Thymus (tissue), 11 donors: Measurements from ENCODE around the gene KCNJ6. TPM values are rescaled to one million over a fixed set of nuclear protein-coding genes. Genes with fewer than 3 reads are reported as not detected.

Experiments
- DNase-seq, 9 donors: peaks; one replicate each; pipeline ENCODE4 v3.0.0-alpha.2; 2013; ENCODE audit warnings: low spot score in 9 of 9, low read depth in 6 of 9, missing footprints in 1 of 9
- H3K27ac ChIP-seq, 2 donors: one replicate each; pipeline ENCODE4 v1.5.1; 2013; ENCODE audit warnings: control low read depth in 1 of 2, low read depth in 1 of 2, low read length in 1 of 2, mild to moderate bottlenecking in 1 of 2, moderate library complexity in 1 of 2
- H3K27me3 ChIP-seq, 2 donors: one replicate each; pipeline ENCODE4 v1.5.1; 2013; ENCODE audit warnings: low read length in 1 of 2; ENCODE audit not compliant: control insufficient read depth in 2 of 2, insufficient read depth in 1 of 2
- H3K36me3 ChIP-seq, 2 donors: one replicate each; pipeline ENCODE4 v1.5.1; 2013; ENCODE audit warnings: low read length in 1 of 2, mild to moderate bottlenecking in 1 of 2, moderate library complexity in 1 of 2; ENCODE audit not compliant: control insufficient read depth in 2 of 2, insufficient read depth in 2 of 2
- H3K4me1 ChIP-seq, 2 donors: one replicate each; pipeline ENCODE4 v1.5.1; 2013; ENCODE audit warnings: low read length in 2 of 2; ENCODE audit not compliant: control insufficient read depth in 2 of 2, insufficient read depth in 2 of 2
- H3K4me3 ChIP-seq, 2 donors: one replicate each; pipeline ENCODE4 v1.5.1; 2013; ENCODE audit warnings: low read length in 2 of 2, control low read depth in 1 of 2, mild to moderate bottlenecking in 1 of 2
- H3K9me3 ChIP-seq, 2 donors: one replicate each; pipeline ENCODE4 v1.5.1; 2013; ENCODE audit warnings: low read length in 1 of 2, mild to moderate bottlenecking in 1 of 2; ENCODE audit not compliant: control insufficient read depth in 2 of 2, insufficient read depth in 1 of 2
- WGBS: extraction: QIAGEN DNeasy Blood & Tissue Kit; methylation state at CpG from one replicate; pipeline ENCODE4 v1.1.7; 2013; 5-methylcytosine and 5-hydroxymethylcytosine counted together
- polyA plus RNA-seq: library from polyadenylated mRNA; stranded (reverse); fragments of 200-250 nt; gene quantifications from one replicate; pipeline ENCODE4 v1.2.3, GENCODE V29; 2013
- total RNA-seq: library from RNA; stranded (reverse); fragments of 120-200 nt; gene quantifications from one replicate; pipeline ENCODE4 v1.2.4, GENCODE V29; 2013
- donor health status: healthy.

KCNJ6 gene
- total and polyA plus RNA-seq, 2 donors, result under 0.01 to 0.02 TPM

- WGBS, result 95% methylated on average over 3 of the region's 3 CpGs
- Histone ChIP-seq H3K36me3 (no peaks in the 10 kb centered on the region), H3K4me1 (no peaks in the 10 kb centered on the region)
Observed at GRCh38 chr21:37623689-37624088, 292.6 kb downstream of the KCNJ6 start.

GRCh38 chr21:37623183-37623582 is 293.1 kb downstream of the KCNJ6 start:
- H3K27ac ChIP-seq, result no peak overlapping the region

More at GRCh38 chr21:37623689-37624088, 292.6 kb downstream of the KCNJ6 start:
- Histone ChIP-seq H3K27me3 (no peaks in the 10 kb centered on the region), H3K9me3 (no peaks in the 10 kb centered on the region), H3K27ac (no peak overlapping the region), H3K4me3 (no peak overlapping the region)
- no peak for DNase-seq

GRCh38 chr21:37622755-37623154 is 293.5 kb downstream of the KCNJ6 start:
- no peak overlapping the region for H3K27ac ChIP-seq
- 96% methylated on average over 8 of the region's 8 CpGs for WGBS
- no peak for DNase-seq
- H3K27me3 ChIP-seq, result no peaks in the 10 kb centered on the region
- no peak overlapping the region for H3K4me3 ChIP-seq
- no peaks in the 10 kb centered on the region for H3K9me3 ChIP-seq
- no peaks in the 10 kb centered on the region for H3K4me1 ChIP-seq
- no peaks in the 10 kb centered on the region for H3K36me3 ChIP-seq

More at GRCh38 chr21:37623183-37623582, 293.1 kb downstream of the KCNJ6 start:
- Histone ChIP-seq H3K36me3 (no peaks in the 10 kb centered on the region), H3K4me3 (no peak overlapping the region), H3K9me3 (no peaks in the 10 kb centered on the region), H3K27me3 (no peaks in the 10 kb centered on the region), H3K4me1 (no peaks in the 10 kb centered on the region)
- no peak for DNase-seq
- 95% methylated on average over 3 of the region's 3 CpGs for WGBS

DNA sequence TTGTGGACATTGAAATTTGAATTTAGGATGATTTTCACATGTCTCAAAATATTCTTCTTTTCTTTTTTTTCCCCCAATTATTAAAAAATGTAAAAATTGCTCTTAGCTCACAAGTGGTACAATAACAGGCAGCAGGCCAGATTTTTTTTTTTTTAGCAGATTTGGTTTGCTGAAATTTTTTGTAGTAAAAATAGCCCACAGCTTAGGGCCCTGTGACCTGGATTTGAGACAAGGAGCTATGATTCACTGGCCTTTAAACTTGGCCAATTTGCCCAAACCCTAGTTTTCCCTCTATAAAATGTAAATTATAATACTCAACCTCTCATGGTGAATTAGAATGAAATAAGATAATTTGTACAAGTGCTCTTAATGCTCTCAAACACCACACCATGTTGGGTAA is 295.9 kb downstream of the KCNJ6 start:
- H3K27me3 ChIP-seq, result no peaks in the 10 kb centered on the region
- H3K4me3 ChIP-seq, result no peak overlapping the region
- H3K4me1 ChIP-seq, result no peaks in the 10 kb centered on the region
- H3K9me3 ChIP-seq, result no peaks in the 10 kb centered on the region
- H3K36me3 ChIP-seq, result no peaks in the 10 kb centered on the region
- DNase-seq, result no peak
- no peak overlapping the region for H3K27ac ChIP-seq

DNA sequence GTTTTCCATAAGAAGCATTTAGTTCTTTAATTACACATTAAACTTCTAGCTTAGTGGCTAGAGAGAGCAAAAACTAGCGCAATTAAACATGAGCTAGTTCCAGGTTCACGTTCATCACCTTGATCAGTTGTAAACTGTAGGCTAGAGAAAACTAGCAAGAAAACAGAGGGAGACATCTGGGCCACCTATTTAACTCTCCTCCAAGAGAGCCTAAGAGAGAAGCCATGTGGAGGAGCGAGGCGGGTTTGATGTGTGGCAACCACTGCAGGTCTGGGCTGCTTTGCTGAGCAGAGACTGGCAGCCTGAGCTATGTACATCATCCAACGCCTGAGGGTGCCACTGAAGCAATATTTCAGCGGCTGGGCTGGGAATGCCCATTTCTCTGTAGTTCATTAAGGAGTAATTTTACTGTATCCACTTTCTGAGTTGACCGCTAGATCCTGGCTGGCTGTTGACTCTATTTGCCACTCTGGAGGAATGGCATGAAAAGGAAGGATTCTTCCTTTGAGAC is 296.7 kb downstream of the KCNJ6 start:
- Histone ChIP-seq H3K27me3 (no peaks in the 10 kb centered on the region), H3K4me3 (no peak overlapping the region), H3K36me3 (no peaks in the 10 kb centered on the region), H3K9me3 (no peaks in the 10 kb centered on the region), H3K4me1 (no peaks in the 10 kb centered on the region), H3K27ac (no peak overlapping the region)
- no peak for DNase-seq
- WGBS, result 89% methylated on average over 7 of the region's 7 CpGs

GRCh38 chr21:37618081-37618480 is 298.2 kb downstream of the KCNJ6 start:
- DNase-seq, result no peak
- Histone ChIP-seq H3K9me3 (no peaks in the 10 kb centered on the region), H3K27me3 (no peaks in the 10 kb centered on the region), H3K27ac (no peak overlapping the region), H3K36me3 (no peaks in the 10 kb centered on the region), H3K4me3 (no peak overlapping the region), H3K4me1 (no peaks in the 10 kb centered on the region)
- WGBS, result 97% methylated on average over 7 of the region's 7 CpGs

DNA sequence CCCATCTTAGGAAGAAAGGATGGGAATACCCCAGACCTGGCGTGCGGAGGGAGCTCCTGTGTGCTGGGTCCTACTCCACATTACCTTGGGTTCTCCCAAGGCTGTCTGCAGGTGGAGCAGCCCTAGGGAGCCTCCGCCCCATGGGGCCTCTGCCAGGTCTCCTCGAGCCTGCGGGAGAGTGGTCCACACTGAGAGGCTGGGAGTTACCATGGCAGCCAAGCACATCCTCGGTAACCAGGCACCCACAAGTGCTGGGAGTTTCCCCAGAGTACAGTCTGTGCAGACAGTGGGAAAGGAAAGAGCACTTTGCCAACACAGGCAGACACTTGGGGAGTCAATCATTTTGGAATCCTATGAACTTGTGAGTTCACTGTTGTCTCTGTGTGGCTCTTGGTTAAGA is 300.3 kb downstream of the KCNJ6 start:
- Histone ChIP-seq H3K4me1 (no peaks in the 10 kb centered on the region), H3K9me3 (no peaks in the 10 kb centered on the region), H3K4me3 (no peak overlapping the region), H3K27me3 (no peaks in the 10 kb centered on the region), H3K36me3 (no peaks in the 10 kb centered on the region), H3K27ac (no peak overlapping the region)
- WGBS, result 93% methylated on average over 6 of the region's 6 CpGs
- no peak for DNase-seq

DNA sequence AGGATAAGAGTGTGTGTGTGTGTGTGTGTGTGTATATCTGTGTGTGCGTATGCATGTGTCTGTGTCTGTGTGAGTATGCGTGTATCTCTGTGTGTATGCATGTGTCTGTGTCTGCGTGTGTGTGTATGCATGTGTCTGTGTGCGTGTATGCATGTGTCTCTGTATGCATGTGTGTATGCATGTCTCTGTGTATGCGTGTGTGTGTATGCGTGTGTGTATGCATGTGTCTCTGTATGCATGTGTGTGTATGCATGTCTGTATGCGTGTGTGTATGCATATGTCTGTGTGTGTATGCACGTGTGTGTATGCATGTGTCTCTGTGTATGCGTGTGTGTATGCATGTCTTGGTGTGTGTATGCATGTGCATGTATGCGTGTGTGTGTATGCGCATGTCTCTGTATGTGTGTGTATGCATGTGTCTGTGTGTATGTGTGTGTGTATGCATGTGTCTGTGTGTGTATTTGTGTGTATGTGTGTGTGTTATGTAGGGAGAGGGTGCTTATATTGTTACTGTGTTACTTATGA is 301.8 kb downstream of the KCNJ6 start:
- Histone ChIP-seq H3K4me1 (no peaks in the 10 kb centered on the region), H3K4me3 (no peak overlapping the region), H3K9me3 (no peaks in the 10 kb centered on the region), H3K36me3 (no peaks in the 10 kb centered on the region), H3K27ac (no peak overlapping the region), H3K27me3 (no peaks in the 10 kb centered on the region)
- no peak for DNase-seq
- WGBS, result 96% methylated on average over 11 of the region's 11 CpGs

DNA sequence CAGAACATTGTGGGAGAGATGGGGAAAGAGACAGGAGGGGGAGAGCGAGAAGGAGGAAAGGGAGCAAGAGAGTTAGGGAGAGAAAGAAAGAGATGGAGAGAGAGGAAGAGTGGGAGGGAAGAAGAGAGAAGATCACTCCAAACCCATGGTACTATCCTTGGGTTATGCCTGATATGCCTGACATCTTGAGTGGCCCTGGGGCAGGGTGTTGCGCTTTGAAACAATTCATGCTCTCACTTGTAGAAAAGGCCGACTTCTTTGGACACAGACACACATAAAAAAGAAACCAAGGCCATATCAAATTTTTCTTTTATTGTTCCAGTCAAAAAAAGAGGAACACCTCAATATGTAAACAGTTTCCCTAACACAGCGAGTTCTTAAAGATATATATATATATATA is 309.2 kb downstream of the KCNJ6 start:
- Histone ChIP-seq H3K27me3 (no peaks in the 10 kb centered on the region), H3K4me1 (no peaks in the 10 kb centered on the region), H3K27ac (no peak overlapping the region), H3K36me3 (no peaks in the 10 kb centered on the region), H3K4me3 (no peak overlapping the region), H3K9me3 (no peaks in the 10 kb centered on the region)
- DNase-seq, result no peak
- WGBS, result 92% methylated on average over 4 of the region's 4 CpGs
